HCT116 (cell line): Measurements from ENCODE around the gene CCDC185.

Experiments used
- CTCF ChIP-seq, 3 experiments: fragments of 200-600 bp in 1 of 3; sonication (generic) in 1 of 3; IDR thresholded peaks in 2 of 3; conservative IDR thresholded peaks in 1 of 3; 2 replicates each; pipeline ENCODE4 v1.5.1; 2012 to 2017; ENCODE audit warnings: low read depth in 2 of 3, low read length in 2 of 3, antibody characterized with exemption in 1 of 3, borderline replicate concordance in 1 of 3, control low read depth in 1 of 3, mild to moderate bottlenecking in 1 of 3, mixed read lengths in 1 of 3, mixed run types in 1 of 3, moderate library complexity in 1 of 3; ENCODE audit not compliant: insufficient read depth in 1 of 3
- EGR1 ChIP-seq: IDR thresholded peaks from 2 replicates; pipeline ENCODE4 v1.6.1; 2012; ENCODE audit warnings: low read depth
- EZH2 ChIP-seq: fragments of 200-600 bp; sonication (generic); IDR thresholded peaks from 2 replicates; pipeline ENCODE4 v1.6.1; 2017; ENCODE audit warnings: antibody characterized with exemption, mixed run types
- EZH2phosphoT487 ChIP-seq: fragments of 200-600 bp; IDR thresholded peaks from 2 replicates; pipeline ENCODE4 v1.6.1; 2018; ENCODE audit warnings: antibody characterized with exemption, borderline replicate concordance
- JUND ChIP-seq: IDR thresholded peaks from 2 replicates; pipeline ENCODE4 v1.6.1; 2012
- MAX ChIP-seq: IDR thresholded peaks from 2 replicates; pipeline ENCODE4 v1.6.1; 2012
- POLR2A ChIP-seq: IDR thresholded peaks from 2 replicates; pipeline ENCODE4 v1.7.0; 2011; ENCODE audit warnings: borderline replicate concordance; ENCODE audit not compliant: insufficient read depth, insufficient read length; ENCODE audit errors: extremely low read depth
- REST ChIP-seq: IDR thresholded peaks from 2 replicates; pipeline ENCODE4 v1.6.1; 2012; ENCODE audit warnings: low read depth
- SIN3A ChIP-seq: IDR thresholded peaks from 2 replicates; pipeline ENCODE4 v1.6.1; 2012; ENCODE audit warnings: low read depth
- SP1 ChIP-seq: IDR thresholded peaks from 2 replicates; pipeline ENCODE4 v1.6.1; 2012; ENCODE audit warnings: low read depth

GRCh38 chr1:223355699-223356098, 37.5 kb upstream of the CCDC185 start:
- no peak for TF ChIP-seq REST
- TF ChIP-seq EZH2, result no peak
- no peak for TF ChIP-seq EGR1
- no peak for TF ChIP-seq JUND
- no peak for TF ChIP-seq EZH2phosphoT487
- TF ChIP-seq CTCF (IDR thresholded peaks at IDR 0.05 in 2 of 3, conservative IDR thresholded peaks at IDR 0.05 in 1 of 3; ENCODE audit: borderline replicate concordance in 1 of 3, insufficient read depth in 1 of 3, low read depth in 2 of 3, low read length in 2 of 3), result no peak
- TF ChIP-seq POLR2A, result no peak
- TF ChIP-seq MAX, result no peak
- TF ChIP-seq SIN3A, result no peak
- TF ChIP-seq SP1, result no peak
